IMR-90 (cell line): ENCODE results near the gene EIF4G2.

Experiments
- CEBPB ChIP-seq: IDR thresholded peaks from 2 replicates; pipeline ENCODE4 v1.6.1; 2012; ENCODE audit warnings: low read depth, low read length, improper control_type of control experiment
- CTCF ChIP-seq: conservative IDR thresholded peaks from 2 replicates; pipeline ENCODE4 v1.5.1; 2012; ENCODE audit warnings: mild to moderate bottlenecking, low read depth, low read length, improper control_type of control experiment

- no peak for TF ChIP-seq CEBPB
- no peak for TF ChIP-seq CTCF
Observed at GRCh38 chr11:10752486-10752885, 56.2 kb downstream of the EIF4G2 start.
